Activated T-helper 1 cell treated with anti-CD3 and anti-CD28 coated beads, Interleukin-12 subunit alpha, Interleukin-12 subunit beta, Interleukin-2, Interleukin-4 antibody, amounts not matched to agents 30 ng/mL and 10 ng/mL and 1 ng/mL, durations not matched to agents 14 hours and 24 hours and 36 hours (primary cell): ENCODE results near the gene LCA5. TPM values are rescaled to one million over a fixed set of nuclear protein-coding genes. Genes with fewer than 3 reads are reported as not detected.
"Not testable (repeated sequence)": the region's sequence is repeated elsewhere in the genome, so short reads cannot be mapped to it uniquely, and the experiment has no call there.

Experiments
- DNase-seq: peaks from one replicate; pipeline ENCODE4 v3.0.0; 2021; ENCODE audit warnings: low spot score
- H3K27ac Mint-ChIP-seq: one replicate; pipeline ENCODE4 v1.8.0; 2021; ENCODE audit warnings: mild to moderate bottlenecking, mixed read lengths
- H3K27me3 Mint-ChIP-seq: one replicate; pipeline ENCODE4 v1.8.0; 2022; ENCODE audit warnings: mild to moderate bottlenecking, moderate library complexity, mixed read lengths; ENCODE audit not compliant: insufficient read depth
- H3K36me3 Mint-ChIP-seq: one replicate; pipeline ENCODE4 v1.8.0; 2021; ENCODE audit warnings: low read depth, mixed read lengths
- H3K4me1 Mint-ChIP-seq: one replicate; pipeline ENCODE4 v1.8.0; 2021; ENCODE audit warnings: low read depth, mixed read lengths
- H3K4me3 Mint-ChIP-seq: one replicate; pipeline ENCODE4 v1.8.0; 2021; ENCODE audit warnings: mild to moderate bottlenecking, moderate library complexity, mixed read lengths
- H3K9me3 Mint-ChIP-seq: one replicate; pipeline ENCODE4 v1.8.0; 2021; ENCODE audit warnings: mixed read lengths
- intact Hi-C: fragments of 100-400 bp; cut with micrococcal nuclease; formaldehyde crosslinking; loops from one replicate; pipeline ENCODE4 v1.15.1; 2024
- total RNA-seq: library from RNA; stranded (reverse); gene quantifications from 2 replicates; pipeline ENCODE4 v1.2.3, GENCODE V29; 2022

The LCA5 gene
- total RNA-seq, 1 donor from 2014 or later, result 0.08 TPM

DNA sequence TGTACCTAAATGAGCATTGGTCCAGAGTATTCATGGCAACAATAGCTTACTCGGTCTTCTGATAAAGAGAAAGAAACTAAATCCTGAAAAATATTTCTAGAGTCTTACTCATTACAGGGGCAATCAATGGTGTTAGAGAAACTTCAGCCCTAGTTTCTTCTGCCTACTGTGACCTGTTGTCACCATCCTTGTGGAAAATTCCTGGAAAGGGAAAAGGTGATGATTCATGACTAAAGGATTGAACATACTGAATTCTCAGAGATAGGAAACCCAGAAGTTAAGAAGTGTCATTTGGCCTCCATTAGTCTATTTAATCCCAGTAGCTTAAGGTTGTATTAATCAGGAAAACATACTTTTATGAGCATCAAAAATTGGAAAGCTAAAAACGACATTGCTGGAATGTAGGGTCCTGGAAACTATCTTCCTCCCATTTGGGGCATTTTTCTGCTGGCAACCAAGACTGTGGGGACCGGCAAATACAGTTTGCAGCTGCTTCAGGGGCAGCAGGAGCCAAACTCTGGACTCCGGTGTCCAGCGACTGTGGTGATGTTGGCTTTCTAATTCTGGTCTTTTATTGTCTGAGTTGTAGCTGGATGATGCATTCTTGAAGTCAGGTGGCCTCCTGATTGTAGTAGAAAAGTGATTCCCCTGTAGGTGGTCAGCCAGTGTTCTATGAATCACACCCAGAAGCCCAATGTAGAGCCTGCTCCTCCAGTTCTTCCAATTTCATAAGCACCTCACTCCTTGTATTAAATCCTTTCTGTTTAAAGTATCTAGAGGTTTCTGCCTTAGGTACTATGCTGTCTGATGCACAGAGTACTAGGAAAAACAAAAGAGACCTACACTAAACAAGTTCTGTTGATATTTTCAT is 67.6 kb downstream of the LCA5 start:
- intact Hi-C loops, result loop anchor here (5.0 kb wide), 1 partner anchor 397 kb away; no protein-coding TSS in a partner anchor
- H3K27me3 Mint-ChIP-seq, result peaks cover 3% of the 10 kb centered on the region
- no peaks in the 10 kb centered on the region for H3K4me1 Mint-ChIP-seq
- no peak for DNase-seq
- no peak overlapping the region for H3K27ac Mint-ChIP-seq
- H3K4me3 Mint-ChIP-seq, result no peak overlapping the region
- no peaks in the 10 kb centered on the region for H3K9me3 Mint-ChIP-seq
- H3K36me3 Mint-ChIP-seq, result no peaks in the 10 kb centered on the region

DNA sequence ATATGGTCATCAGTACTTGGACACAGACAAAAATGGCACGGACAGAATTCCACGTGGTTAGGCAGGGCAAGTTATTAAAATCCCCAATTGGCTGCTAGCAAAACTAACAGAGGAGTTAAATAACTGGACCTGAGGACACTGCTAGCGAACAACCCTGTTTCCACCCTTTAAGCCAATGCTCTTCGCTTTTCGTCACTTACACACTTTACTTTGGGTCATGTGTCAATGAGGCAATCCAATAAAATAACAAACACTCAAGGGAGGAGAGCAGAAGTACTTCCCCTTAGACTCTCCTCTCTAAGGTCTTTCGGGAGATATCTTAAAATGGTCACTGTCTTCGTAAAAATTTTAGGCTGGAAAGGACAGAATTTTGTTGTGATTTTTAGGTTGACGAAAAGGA is 68.6 kb downstream of the LCA5 start:
- Mint-ChIP-seq H3K27ac (no peak overlapping the region), H3K4me3 (no peak overlapping the region), H3K9me3 (no peaks in the 10 kb centered on the region), H3K4me1 (no peaks in the 10 kb centered on the region), H3K27me3 (peaks cover 3% of the 10 kb centered on the region), H3K36me3 (no peaks in the 10 kb centered on the region)
- no peak for DNase-seq
- intact Hi-C loops, result loop anchor here (5.0 kb wide), 1 partner anchor 396 kb away; no protein-coding TSS in a partner anchor

DNA sequence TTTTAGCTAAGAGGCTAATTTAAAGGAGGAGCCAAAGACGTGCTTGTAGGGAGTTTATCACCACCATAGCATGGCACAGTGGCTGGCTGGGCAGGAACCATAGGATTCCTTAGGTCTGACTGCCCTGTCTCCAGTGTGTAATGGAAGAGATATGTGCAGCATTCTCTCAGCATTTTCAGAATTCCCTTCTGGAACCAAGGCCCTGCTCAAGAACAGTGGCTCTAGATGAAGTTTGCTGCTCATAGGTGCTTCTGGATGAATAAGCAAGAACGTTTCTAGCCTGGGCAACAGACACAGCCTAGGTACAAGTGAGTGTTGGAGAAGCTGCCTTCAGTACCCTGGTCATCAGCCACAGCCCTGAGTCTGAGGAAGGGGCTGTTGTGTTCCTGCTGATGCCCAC is 69.1 kb downstream of the LCA5 start:
- intact Hi-C loops, result loop anchor here (5.0 kb wide), 1 partner anchor 396 kb away; no protein-coding TSS in a partner anchor
- no peaks in the 10 kb centered on the region for H3K9me3 Mint-ChIP-seq
- H3K4me3 Mint-ChIP-seq, result no peak overlapping the region

DNA sequence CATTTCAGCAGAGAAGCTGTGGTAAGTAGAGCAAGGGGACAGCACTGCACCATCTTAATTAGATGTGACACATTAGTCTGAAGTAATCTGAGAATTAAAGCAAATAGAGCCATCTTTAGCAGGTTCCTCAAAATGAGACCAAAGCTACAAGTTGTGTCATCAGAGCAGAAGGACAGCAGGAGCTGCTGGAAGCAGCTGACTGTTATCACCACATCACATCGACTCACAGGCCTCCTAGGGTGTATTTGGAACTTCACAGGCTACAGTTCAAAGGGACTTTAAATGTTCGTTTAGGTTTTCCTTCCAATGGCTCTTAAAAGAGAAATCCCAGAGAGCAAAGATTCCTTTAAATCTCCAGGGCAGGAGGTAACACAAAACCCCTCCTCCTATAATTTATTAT is 69.5 kb downstream of the LCA5 start:
- Mint-ChIP-seq H3K4me3 (no peak overlapping the region), H3K4me1 (no peaks in the 10 kb centered on the region), H3K27me3 (peaks cover 3% of the 10 kb centered on the region), H3K27ac (no peak overlapping the region), H3K36me3 (no peaks in the 10 kb centered on the region), H3K9me3 (no peaks in the 10 kb centered on the region)
- DNase-seq, result no peak
- intact Hi-C loops, result loop anchor here (5.0 kb wide), 1 partner anchor 395 kb away; no protein-coding TSS in a partner anchor

More for the DNA sequence above, 69.1 kb downstream of the LCA5 start:
- Mint-ChIP-seq H3K27ac (no peak overlapping the region), H3K4me1 (no peaks in the 10 kb centered on the region), H3K36me3 (no peaks in the 10 kb centered on the region), H3K27me3 (peaks cover 3% of the 10 kb centered on the region)
- no peak for DNase-seq

DNA sequence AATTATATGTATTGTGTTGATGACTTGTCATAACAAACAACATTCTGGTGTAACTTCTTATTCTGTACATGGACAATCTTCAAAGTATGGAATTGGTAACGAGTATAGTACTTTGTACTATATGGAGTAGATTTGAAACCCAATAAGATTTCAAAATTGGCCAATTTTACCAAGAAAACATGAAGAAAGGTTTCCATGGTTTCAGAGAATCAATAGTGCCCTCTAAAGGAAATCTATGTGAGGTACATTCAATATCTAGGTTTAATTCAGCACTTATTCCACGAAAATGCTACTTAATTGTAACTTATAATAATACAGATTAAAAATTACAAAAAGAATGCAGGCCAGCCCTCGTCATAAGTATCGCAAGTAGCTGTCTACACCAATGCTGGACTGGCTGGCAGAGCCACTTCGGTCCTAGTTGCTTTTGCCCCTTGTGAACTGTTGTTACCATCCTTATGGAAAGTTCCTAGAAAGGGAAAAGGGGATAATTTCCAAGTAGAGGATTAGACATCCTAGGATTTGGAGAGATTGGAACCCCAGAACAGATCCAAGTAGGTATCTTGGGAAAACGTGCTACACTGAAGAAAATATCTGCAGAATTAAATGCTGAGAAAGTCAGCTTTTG is 70.9 kb downstream of the LCA5 start:
- H3K4me1 Mint-ChIP-seq, result no peaks in the 10 kb centered on the region
- H3K9me3 Mint-ChIP-seq, result no peaks in the 10 kb centered on the region
- H3K36me3 Mint-ChIP-seq, result no peaks in the 10 kb centered on the region
- H3K27me3 Mint-ChIP-seq, result peaks cover 3% of the 10 kb centered on the region
- no peak overlapping the region for H3K27ac Mint-ChIP-seq
- intact Hi-C loops, result loop anchor here (5.0 kb wide), 1 partner anchor 394 kb away; no protein-coding TSS in a partner anchor
- no peak overlapping the region for H3K4me3 Mint-ChIP-seq
- no peak for DNase-seq

DNA sequence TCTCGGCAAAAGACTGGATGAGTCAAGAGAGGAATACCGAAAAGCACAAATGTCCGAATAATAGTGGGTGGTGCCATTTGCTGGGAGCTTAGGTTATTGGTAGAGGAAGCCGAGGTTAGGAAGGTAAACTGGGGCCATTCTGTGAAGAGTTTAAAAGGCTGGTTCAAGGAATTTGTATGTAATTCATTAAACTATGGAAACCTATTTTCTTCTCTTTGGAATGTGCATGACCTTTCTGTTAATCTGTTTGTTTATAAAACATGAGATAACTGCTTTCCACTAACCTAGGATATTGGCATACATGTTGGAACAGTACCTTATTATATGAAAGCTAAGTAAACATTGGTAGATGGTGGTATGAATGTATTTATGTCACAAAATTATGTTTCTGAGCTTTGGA is 71.8 kb downstream of the LCA5 start:
- no peak for DNase-seq
- H3K36me3 Mint-ChIP-seq, result no peaks in the 10 kb centered on the region
- intact Hi-C loops, result loop anchor here (5.0 kb wide), 1 partner anchor 393 kb away; no protein-coding TSS in a partner anchor
- no peak overlapping the region for H3K27ac Mint-ChIP-seq
- no peak overlapping the region for H3K4me3 Mint-ChIP-seq
- H3K27me3 Mint-ChIP-seq, result no peaks in the 10 kb centered on the region
- H3K9me3 Mint-ChIP-seq, result no peaks in the 10 kb centered on the region
- no peaks in the 10 kb centered on the region for H3K4me1 Mint-ChIP-seq

DNA sequence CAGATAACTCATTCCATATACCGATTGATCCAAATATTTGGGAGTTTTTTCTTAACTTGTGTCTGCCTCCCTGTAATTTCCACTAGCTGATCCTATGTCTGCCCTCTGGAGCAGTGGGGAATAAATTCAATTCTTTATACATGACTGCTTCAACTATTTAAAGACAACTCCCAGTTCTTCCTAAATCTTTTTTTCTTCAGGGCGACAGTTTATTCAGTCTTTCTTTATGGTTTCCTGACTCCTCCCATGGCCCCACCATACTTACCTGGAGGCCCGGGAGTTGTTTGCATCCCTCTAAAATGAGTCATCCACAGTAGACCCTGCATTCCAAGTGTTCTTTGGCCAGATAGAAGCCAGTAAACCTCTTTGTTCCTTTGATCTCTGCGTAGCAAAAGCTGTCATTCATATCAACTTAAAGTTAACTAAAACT is 73.6 kb downstream of the LCA5 start:
- Mint-ChIP-seq H3K27ac (no peak overlapping the region), H3K4me3 (no peak overlapping the region), H3K9me3 (no peaks in the 10 kb centered on the region), H3K36me3 (no peaks in the 10 kb centered on the region), H3K4me1 (no peaks in the 10 kb centered on the region), H3K27me3 (no peaks in the 10 kb centered on the region)
- DNase-seq, result no peak
- intact Hi-C loops, result no loop called here

DNA sequence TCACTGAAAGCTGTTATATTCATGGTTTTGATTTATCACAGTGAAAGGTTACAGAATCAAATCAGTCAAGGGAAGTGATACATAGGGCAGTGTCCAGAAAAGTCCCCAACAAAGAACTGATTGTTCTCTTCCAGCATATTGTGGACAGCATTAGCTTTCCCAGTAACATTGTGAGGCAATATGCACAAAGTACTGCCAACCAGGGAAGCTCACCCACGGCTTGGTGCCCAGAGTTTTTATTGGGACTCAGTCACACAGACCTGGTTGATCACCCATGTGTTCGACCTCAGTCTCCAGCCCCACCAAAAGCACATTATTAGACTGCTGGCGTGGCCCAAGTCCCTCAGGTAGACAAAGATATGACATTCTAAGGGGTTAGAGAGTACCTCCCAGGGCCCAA is 76.0 kb downstream of the LCA5 start:
- no peak overlapping the region for H3K27ac Mint-ChIP-seq
- intact Hi-C loops, result no loop called here
- no peak overlapping the region for H3K4me3 Mint-ChIP-seq

DNA sequence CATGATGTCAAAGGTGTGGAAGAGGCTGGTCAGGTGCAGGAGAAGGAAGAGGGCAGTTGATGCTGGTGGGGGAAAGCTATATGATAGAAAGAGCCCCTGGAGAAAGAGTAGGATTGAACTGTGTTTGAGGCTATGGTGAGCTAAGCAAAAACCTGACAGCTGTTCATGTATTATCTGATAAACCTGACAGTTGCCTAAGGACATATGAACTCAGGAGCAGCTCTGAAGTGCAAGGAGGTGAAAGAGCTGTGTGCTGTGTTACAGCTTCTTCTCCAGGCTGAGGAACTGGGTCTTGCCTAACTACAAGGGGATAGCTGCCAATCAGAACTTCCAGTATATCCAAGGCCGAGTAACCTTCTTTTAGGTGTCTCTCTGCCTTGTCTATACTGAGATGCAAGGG is 81.8 kb downstream of the LCA5 start:
- Mint-ChIP-seq H3K9me3 (no peaks in the 10 kb centered on the region), H3K27ac (no peak overlapping the region), H3K36me3 (no peaks in the 10 kb centered on the region), H3K4me1 (no peaks in the 10 kb centered on the region), H3K4me3 (no peak overlapping the region), H3K27me3 (no peaks in the 10 kb centered on the region)
- intact Hi-C loops, result no loop called here
- DNase-seq, result no peak

More for the DNA sequence above, 76.0 kb downstream of the LCA5 start:
- no peaks in the 10 kb centered on the region for H3K36me3 Mint-ChIP-seq
- no peak for DNase-seq
- no peaks in the 10 kb centered on the region for H3K27me3 Mint-ChIP-seq
- no peaks in the 10 kb centered on the region for H3K4me1 Mint-ChIP-seq
- H3K9me3 Mint-ChIP-seq, result no peaks in the 10 kb centered on the region

DNA sequence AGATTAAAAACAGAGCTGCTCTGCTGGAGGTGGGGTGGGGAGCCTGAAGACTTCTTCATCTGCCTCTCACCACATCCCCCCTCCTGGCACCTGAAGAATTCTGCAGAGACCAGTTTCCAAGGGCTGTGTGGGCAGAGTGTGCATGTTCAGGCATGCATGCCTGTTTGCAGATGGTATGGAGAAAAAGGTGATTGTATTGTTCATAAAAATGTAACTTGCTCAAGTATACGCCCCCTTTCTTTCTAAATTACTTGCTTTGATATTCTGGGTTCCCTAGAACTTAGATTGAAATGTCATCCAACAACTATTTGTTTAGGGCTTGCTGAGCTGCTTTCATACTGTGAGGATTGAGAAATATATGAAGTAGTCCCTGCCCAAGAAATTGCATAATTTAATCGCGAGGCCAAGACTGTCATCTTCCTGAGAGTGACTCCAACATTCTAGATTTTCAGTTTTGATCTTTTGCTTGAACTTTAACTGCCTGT is 83.6 kb downstream of the LCA5 start:
- H3K4me1 Mint-ChIP-seq, result no peaks in the 10 kb centered on the region
- H3K4me3 Mint-ChIP-seq, result no peak overlapping the region
- no peak for DNase-seq
- no peaks in the 10 kb centered on the region for H3K9me3 Mint-ChIP-seq
- H3K36me3 Mint-ChIP-seq, result no peaks in the 10 kb centered on the region
- intact Hi-C loops, result no loop called here
- no peak overlapping the region for H3K27ac Mint-ChIP-seq
- H3K27me3 Mint-ChIP-seq, result no peaks in the 10 kb centered on the region

DNA sequence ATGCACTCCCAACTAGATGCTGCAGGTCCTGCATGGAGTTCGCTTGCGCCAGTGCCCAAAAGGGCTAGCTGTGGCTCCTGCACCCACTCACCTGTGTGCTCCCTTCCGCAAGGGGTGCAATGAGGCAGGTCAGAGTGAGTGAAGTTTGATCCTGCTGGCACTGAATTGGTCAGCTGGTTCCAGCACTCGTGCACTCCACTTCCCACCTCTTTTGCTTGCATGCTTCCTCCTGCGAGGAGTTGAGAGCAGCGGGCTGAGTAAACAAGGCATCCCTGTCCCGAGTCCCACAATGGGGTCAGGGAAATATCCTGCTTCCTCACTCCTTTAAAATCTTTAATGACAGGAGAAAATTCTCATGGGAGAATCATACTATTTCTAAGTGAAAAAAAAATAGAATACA is 86.2 kb downstream of the LCA5 start:
- intact Hi-C loops, result no loop called here
- no peak overlapping the region for H3K27ac Mint-ChIP-seq

DNA sequence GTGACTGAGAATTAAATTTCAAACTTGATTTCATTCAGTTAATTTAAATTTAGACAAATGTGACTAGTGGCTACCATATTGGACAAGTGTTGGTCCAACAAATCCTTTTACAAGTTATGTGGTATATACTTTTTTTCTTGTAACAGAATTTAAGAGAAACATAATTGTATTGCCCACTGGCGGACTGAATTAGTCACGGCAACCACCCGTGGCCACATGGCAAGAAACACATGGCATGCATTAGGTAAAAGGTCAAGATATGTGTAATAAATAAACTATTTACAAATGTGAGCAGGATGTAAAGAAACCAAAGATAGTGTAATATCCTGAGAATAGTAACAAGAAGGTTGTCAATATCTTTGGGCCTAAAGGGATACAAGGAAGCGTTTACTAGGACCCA is 91.2 kb downstream of the LCA5 start:
- no peak overlapping the region for H3K4me3 Mint-ChIP-seq

More for the DNA sequence above, 86.2 kb downstream of the LCA5 start:
- no peaks in the 10 kb centered on the region for H3K36me3 Mint-ChIP-seq
- H3K27me3 Mint-ChIP-seq, result no peaks in the 10 kb centered on the region
- no peaks in the 10 kb centered on the region for H3K9me3 Mint-ChIP-seq
- DNase-seq, result no peak
- H3K4me3 Mint-ChIP-seq, result no peak overlapping the region
- no peaks in the 10 kb centered on the region for H3K4me1 Mint-ChIP-seq

DNA sequence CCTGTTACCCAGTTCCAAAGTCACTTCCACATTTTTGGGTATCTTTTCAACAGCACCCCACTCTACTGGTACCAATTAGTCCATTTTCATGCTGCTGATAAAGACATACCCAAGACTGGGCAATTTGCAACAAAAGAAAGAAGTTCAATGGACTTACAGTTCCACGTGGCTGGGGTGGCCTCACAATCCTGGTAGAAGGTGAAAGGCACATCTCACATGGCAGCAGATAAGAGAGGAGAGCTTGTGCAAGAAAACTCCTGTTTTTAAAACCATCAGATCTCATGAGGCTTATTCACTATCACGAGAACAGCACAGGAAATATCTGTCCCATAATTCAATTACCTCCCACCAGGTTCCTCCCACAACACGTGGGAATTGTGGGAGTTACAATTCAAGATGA is 93.4 kb downstream of the LCA5 start:
- H3K4me1 Mint-ChIP-seq, H3K9me3 Mint-ChIP-seq, intact Hi-C loops, H3K27ac Mint-ChIP-seq, DNase-seq, H3K4me3 Mint-ChIP-seq, H3K36me3 Mint-ChIP-seq, H3K27me3 Mint-ChIP-seq: not testable (repeated sequence)

More for the DNA sequence above, 91.2 kb downstream of the LCA5 start:
- Mint-ChIP-seq H3K9me3 (peaks cover 4% of the 10 kb centered on the region), H3K27ac (no peak overlapping the region), H3K36me3 (no peaks in the 10 kb centered on the region), H3K27me3 (no peaks in the 10 kb centered on the region), H3K4me1 (no peaks in the 10 kb centered on the region)
- intact Hi-C loops, result no loop called here
- no peak for DNase-seq
